GM20000 (cell line): ENCODE results near the gene VPS45.
A peak's percentile ranks its signal among the peaks of the same experiment; 100 is the strongest.

ENCODE experiments used
- DNase-seq: peaks from one replicate; pipeline ENCODE4 v3.0.0; 2012; ENCODE audit warnings: low spot score
- CTCF ChIP-seq: IDR thresholded peaks from 2 replicates; pipeline ENCODE4 v1.5.1; 2012; ENCODE audit warnings: mild to moderate bottlenecking, control low read depth; ENCODE audit errors: extremely low read depth, missing control alignments

Gene VPS45

GRCh38 chr1:150109586-150109985, 42.0 kb downstream of the VPS45 start:
- peak; percentile 32 for DNase-seq
- no peak for TF ChIP-seq CTCF

GRCh38 chr1:150110116-150110515, 42.5 kb downstream of the VPS45 start:
- no peak for DNase-seq
- TF ChIP-seq CTCF = no peak

GRCh38 chr1:150111670-150112069, 44.1 kb downstream of the VPS45 start:
- DNase-seq = no peak
- TF ChIP-seq CTCF = no peak

GRCh38 chr1:150115121-150115520, 47.5 kb downstream of the VPS45 start:
- no peak for DNase-seq
- no peak for TF ChIP-seq CTCF

GRCh38 chr1:150118716-150119115, 51.1 kb downstream of the VPS45 start:
- no peak for TF ChIP-seq CTCF
- no peak for DNase-seq

GRCh38 chr1:150121236-150121862, 53.8 kb downstream of the VPS45 start:
- DNase-seq = no peak
- no peak for TF ChIP-seq CTCF

- no peak for DNase-seq
Measured at GRCh38 chr1:150126811-150127210, 59.2 kb downstream of the VPS45 start.

More at GRCh38 chr1:150126811-150127210, 59.2 kb downstream of the VPS45 start:
- TF ChIP-seq CTCF = no peak
